Smooth muscle cell (in vitro differentiated cells): Measurements from ENCODE around the gene TOB1. TPM values are rescaled to one million over a fixed set of nuclear protein-coding genes. Genes with fewer than 3 reads are reported as not detected.

Experiments used
- DNase-seq: peaks from one replicate; lab custom pipeline; 2025; ENCODE audit not compliant: unreplicated experiment; lab: John Stamatoyannopoulos, UW
- H2AFZ ChIP-seq: fragments of 200-600 bp; sonication (generic); 2 replicates; pipeline ENCODE4 v1.6.0; 2016; ENCODE audit warnings: antibody characterized with exemption, low read depth, mild to moderate bottlenecking
- H3F3A ChIP-seq: fragments of 200-600 bp; sonication (generic); 2 replicates; pipeline ENCODE4 v1.6.0; 2017; ENCODE audit warnings: antibody characterized with exemption, low read depth
- H3K27ac ChIP-seq: fragments of 200-600 bp; sonication (generic); 2 replicates; pipeline ENCODE4 v1.5.1; 2016; ENCODE audit warnings: low read depth, mild to moderate bottlenecking
- H3K27me3 ChIP-seq: fragments of 200-600 bp; sonication (generic); 2 replicates; pipeline ENCODE4 v1.6.1; 2016; ENCODE audit warnings: low read depth, mild to moderate bottlenecking
- H3K36me3 ChIP-seq: fragments of 200-600 bp; sonication (generic); 2 replicates; pipeline ENCODE4 v1.5.1; 2016; ENCODE audit warnings: low read depth
- H3K4me1 ChIP-seq: fragments of 200-600 bp; sonication (generic); 2 replicates; pipeline ENCODE4 v1.5.1; 2016; ENCODE audit warnings: low read depth
- H3K4me2 ChIP-seq: fragments of 200-600 bp; sonication (generic); 2 replicates; pipeline ENCODE4 v1.6.0; 2016; ENCODE audit warnings: mild to moderate bottlenecking
- H3K4me3 ChIP-seq: fragments of 200-600 bp; sonication (generic); 2 replicates; pipeline ENCODE4 v1.5.1; 2016; ENCODE audit warnings: mild to moderate bottlenecking
- H3K79me2 ChIP-seq: fragments of 200-600 bp; sonication (generic); 2 replicates; pipeline ENCODE4 v1.6.0; 2016; ENCODE audit warnings: low read depth, mild to moderate bottlenecking
- H3K9ac ChIP-seq: fragments of 200-600 bp; sonication (generic); 2 replicates; pipeline ENCODE4 v1.6.0; 2016; ENCODE audit warnings: low read depth
- H3K9me3 ChIP-seq: fragments of 200-600 bp; sonication (generic); replicated peaks from 2 replicates; pipeline ENCODE4 v1.5.1; 2016; ENCODE audit warnings: low read depth
- H4K20me1 ChIP-seq: fragments of 200-600 bp; sonication (generic); 2 replicates; pipeline ENCODE4 v1.6.0; 2016; ENCODE audit warnings: low read depth
- CTCF ChIP-seq: fragments of 200-600 bp; sonication (generic); IDR thresholded peaks from 2 replicates; pipeline ENCODE4 v1.5.1; 2017; ENCODE audit warnings: borderline replicate concordance, mild to moderate bottlenecking, antibody characterized with exemption; ENCODE audit not compliant: insufficient read depth, poor library complexity, severe bottlenecking
- WGBS: methylation state at CpG from one replicate; pipeline ENCODE4 v1.1.7; 2016; ENCODE audit warnings: low lambda C conversion rate; 5-methylcytosine and 5-hydroxymethylcytosine counted together
- polyA plus RNA-seq: library from polyadenylated mRNA; unstranded; fragments of >200 nt; fragmentation: Nextera tagmentation; extraction: Ambion mirVana; gene quantifications from 2 replicates; pipeline ENCODE4 v1.2.1, GENCODE V29; 2016
- total RNA-seq: library from RNA; depleted of rRNA; stranded (reverse); fragments of >200 nt; gene quantifications from 2 replicates; pipeline ENCODE4 v1.2.3, GENCODE V29; 2014

Gene TOB1, protein sequence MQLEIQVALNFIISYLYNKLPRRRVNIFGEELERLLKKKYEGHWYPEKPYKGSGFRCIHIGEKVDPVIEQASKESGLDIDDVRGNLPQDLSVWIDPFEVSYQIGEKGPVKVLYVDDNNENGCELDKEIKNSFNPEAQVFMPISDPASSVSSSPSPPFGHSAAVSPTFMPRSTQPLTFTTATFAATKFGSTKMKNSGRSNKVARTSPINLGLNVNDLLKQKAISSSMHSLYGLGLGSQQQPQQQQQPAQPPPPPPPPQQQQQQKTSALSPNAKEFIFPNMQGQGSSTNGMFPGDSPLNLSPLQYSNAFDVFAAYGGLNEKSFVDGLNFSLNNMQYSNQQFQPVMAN
- 39.8 and 46.8 TPM in 2 replicates for total RNA-seq
- polyA plus RNA-seq = 29.1 and 29.3 TPM in 2 replicates

DNA sequence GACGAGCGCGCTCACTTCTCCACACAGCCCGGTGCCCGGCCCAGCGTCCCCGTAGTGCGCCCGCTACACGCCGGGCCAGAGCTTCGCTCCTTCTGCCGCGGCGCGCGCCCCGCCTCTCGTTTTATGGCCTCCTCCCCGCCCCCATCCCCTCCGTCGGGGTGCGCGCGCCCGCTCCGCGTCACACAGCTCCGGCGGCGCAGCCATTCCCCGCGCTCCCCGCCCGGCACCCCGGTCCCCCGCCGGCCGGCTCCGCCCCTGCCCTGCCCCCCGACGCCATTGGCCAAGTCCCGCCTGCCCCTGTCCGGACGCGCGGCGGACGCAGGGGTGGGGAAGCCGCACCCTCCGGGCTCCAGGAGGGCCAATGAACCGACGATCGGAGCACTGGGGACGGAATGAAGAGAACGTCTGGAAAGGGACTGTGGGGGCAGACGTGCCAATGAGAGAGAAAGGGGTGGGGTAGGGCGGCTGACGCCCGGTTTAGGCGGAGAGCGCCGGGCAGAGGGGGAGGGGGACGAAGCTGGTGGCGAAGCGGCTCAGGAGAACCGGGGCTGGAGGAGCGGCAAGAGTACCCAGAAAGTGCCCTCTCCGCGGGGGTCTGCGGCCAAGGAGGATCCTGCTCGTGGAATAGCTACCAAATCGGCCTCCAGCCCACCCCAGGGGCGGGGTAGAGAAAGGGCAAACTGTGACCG is at the start of gene TOB1:
TSS of gene TOB1 (minus strand) at position 94 of the 689 bp plus-strand sequence. CDS start 2,337 bp downstream, outside the sequence.
- Histone ChIP-seq H3K4me2 (peak within 1 kb of the TSS; percentile 98), H3K27me3 (no peaks in the 10 kb centered on the region), H2AFZ (peak within 1 kb of the TSS; percentile 68), H3K9ac (peak within 1 kb of the TSS; percentile 94), H3K4me3 (peak within 1 kb of the TSS; percentile 98), H3K79me2 (peaks cover 41% of the 10 kb centered on the region), H3K9me3 (no peaks in the 10 kb centered on the region), H3K36me3 (no peaks in the 10 kb centered on the region), H3K4me1 (peaks cover 24% of the 10 kb centered on the region), H3F3A (peaks cover 14% of the 10 kb centered on the region), H3K27ac (peak within 1 kb of the TSS; percentile 97), H4K20me1 (peaks cover 43% of the 10 kb centered on the region)
- DNase-seq = peak; percentile 96
- no peak for TF ChIP-seq CTCF
- under 1% methylated on average over 13 of the region's 75 CpGs for WGBS

DNA sequence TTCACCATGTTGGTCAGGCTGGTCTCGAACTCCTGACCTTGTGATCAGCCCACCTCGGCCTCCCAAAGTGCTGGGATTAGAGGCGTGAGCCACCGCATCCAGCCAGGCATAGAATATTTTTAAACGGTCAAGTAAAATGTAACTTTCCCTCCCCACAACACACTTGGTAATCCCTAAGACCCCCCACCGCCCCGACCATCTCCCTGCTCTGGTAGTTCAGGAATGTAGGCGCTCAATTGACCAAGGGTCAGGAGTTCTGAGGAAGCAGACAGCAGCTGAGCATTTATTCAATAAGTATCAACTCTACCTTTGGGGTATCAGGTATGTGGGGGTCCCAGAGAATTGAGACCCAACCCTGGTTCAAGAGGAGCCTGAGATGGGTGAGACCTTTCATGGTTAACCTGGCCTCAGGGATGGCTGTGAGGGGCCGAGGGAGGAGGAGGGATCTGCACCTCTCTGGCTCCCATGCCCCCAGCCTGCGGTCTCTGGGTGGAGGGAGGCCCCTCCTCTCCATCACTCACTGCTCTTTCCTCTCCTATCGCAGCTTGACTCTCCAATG is 48.4 kb upstream of the TOB1 start:
- Histone ChIP-seq H3K9ac (no peak overlapping the region), H4K20me1 (no peaks in the 10 kb centered on the region), H3K27me3 (no peaks in the 10 kb centered on the region), H3K4me1 (peaks cover 18% of the 10 kb centered on the region), H3K27ac (no peak overlapping the region), H3K36me3 (no peaks in the 10 kb centered on the region), H3K4me3 (no peak overlapping the region), H3K79me2 (no peaks in the 10 kb centered on the region), H3K9me3 (no peaks in the 10 kb centered on the region), H2AFZ (no peak overlapping the region), H3F3A (no peaks in the 10 kb centered on the region), H3K4me2 (no peak overlapping the region)
- no peak for TF ChIP-seq CTCF
- no peak for DNase-seq
- WGBS = 90% methylated on average over 11 of the region's 11 CpGs

DNA sequence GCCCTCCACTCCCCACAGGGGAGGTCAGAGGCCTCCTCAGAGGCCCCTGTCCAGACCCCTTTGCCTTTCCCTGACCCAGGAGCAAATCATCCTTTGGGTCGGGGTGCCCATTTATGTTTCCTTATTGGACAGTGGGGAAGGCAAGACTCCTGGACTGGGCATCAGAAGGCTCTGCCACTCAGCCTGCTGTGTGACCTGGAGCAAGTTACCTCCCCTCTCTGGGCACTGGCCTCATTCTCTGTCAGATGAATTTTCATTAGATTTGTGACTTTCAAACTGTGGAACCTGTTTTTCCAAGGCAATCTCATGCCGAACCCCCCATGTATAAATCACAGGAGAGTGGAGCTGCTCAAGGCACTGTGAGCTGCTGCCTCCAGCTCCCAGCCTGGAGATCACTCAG is 47.0 kb upstream of the TOB1 start:
- no peak for TF ChIP-seq CTCF

More for the DNA sequence above, 47.0 kb upstream of the TOB1 start:
- Histone ChIP-seq H3K4me1 (peaks cover 11% of the 10 kb centered on the region), H3K9me3 (no peaks in the 10 kb centered on the region), H3K4me2 (no peak overlapping the region), H3K9ac (no peak overlapping the region), H4K20me1 (no peaks in the 10 kb centered on the region), H3K36me3 (no peaks in the 10 kb centered on the region), H2AFZ (no peak overlapping the region), H3F3A (no peaks in the 10 kb centered on the region), H3K79me2 (no peaks in the 10 kb centered on the region), H3K27me3 (no peaks in the 10 kb centered on the region), H3K27ac (no peak overlapping the region), H3K4me3 (no peak overlapping the region)
- DNase-seq = no peak
- WGBS = 88% methylated on average over 2 of the region's 2 CpGs
